WTC11 (cell line): ENCODE measurements around the gene SLC47A1. TPM values are rescaled to one million over a fixed set of nuclear protein-coding genes. Genes with fewer than 3 reads are reported as not detected.

Source experiments
- ATAC-seq: fragments of 200-7000 bp; cut with Tn5 transposase; 2 replicates; pipeline ENCODE4 v1.10.0; 2021; ENCODE audit warnings: mild to moderate bottlenecking, moderate library complexity
- CTCF ChIA-PET: fragments of 300-600 bp; sonication (Branson Sonifier 250); formaldehyde crosslinking; loops from one replicate; lab custom pipeline; 2021; ENCODE audit warnings: antibody characterized with exemption; lab: Charles Lee
- POLR2A ChIA-PET: fragments of 350-600 bp; sonication (Branson Sonifier 250); formaldehyde crosslinking; loops from one replicate; lab custom pipeline; 2021; ENCODE audit warnings: antibody characterized with exemption; lab: Charles Lee
- DNase-seq: peaks from one replicate; pipeline ENCODE4 v3.0.0; 2021; ENCODE audit warnings: low spot score
- H3K27ac Mint-ChIP-seq: 2 replicates; pipeline ENCODE4 v1.8.0; 2021; ENCODE audit warnings: mixed read lengths
- H3K27me3 Mint-ChIP-seq: 2 replicates; pipeline ENCODE4 v1.8.0; 2021; ENCODE audit warnings: low read depth, mild to moderate bottlenecking, moderate library complexity, mixed read lengths
- H3K36me3 Mint-ChIP-seq: 2 replicates; pipeline ENCODE4 v1.8.0; 2021; ENCODE audit warnings: mixed read lengths
- H3K4me1 Mint-ChIP-seq: 2 replicates; pipeline ENCODE4 v1.8.0; 2022; ENCODE audit warnings: mixed read lengths
- H3K4me3 Mint-ChIP-seq: 2 replicates; pipeline ENCODE4 v1.8.0; 2021; ENCODE audit warnings: mild to moderate bottlenecking, moderate library complexity, mixed read lengths
- H3K9me3 Mint-ChIP-seq: 2 replicates; pipeline ENCODE4 v1.8.0; 2021; ENCODE audit warnings: mixed read lengths
- ARID4B ChIP-seq: sonication (generic); formaldehyde crosslinking; IDR thresholded peaks from 2 replicates; pipeline ENCODE4 v1.8.0; 2023; ENCODE audit warnings: missing genetic modification reagents, mild to moderate bottlenecking, borderline replicate concordance
- CBFB ChIP-seq: sonication (generic); formaldehyde crosslinking; IDR thresholded peaks from 2 replicates; pipeline ENCODE4 v1.8.1; 2022; ENCODE audit warnings: mild to moderate bottlenecking, low read depth, missing genetic modification reagents
- FOXP1 ChIP-seq: sonication (generic); formaldehyde crosslinking; IDR thresholded peaks from 2 replicates; pipeline ENCODE4 v1.8.0; 2022; ENCODE audit warnings: missing genetic modification reagents, mild to moderate bottlenecking, moderate library complexity, borderline replicate concordance
- FOXP4 ChIP-seq: sonication (generic); formaldehyde crosslinking; IDR thresholded peaks from 2 replicates; pipeline ENCODE4 v1.8.0; 2022; ENCODE audit warnings: mild to moderate bottlenecking, missing genetic modification reagents
- GRHL2 ChIP-seq: fragments of 250-450 bp; sonication (Bioruptor Pico); IDR thresholded peaks from 2 replicates; pipeline ENCODE4 v1.8.0; 2022; ENCODE audit warnings: mild to moderate bottlenecking, moderate library complexity; ENCODE audit not compliant: insufficient replicate concordance, severe bottlenecking
- NR1H2 ChIP-seq: sonication (generic); formaldehyde crosslinking; IDR thresholded peaks from 2 replicates; pipeline ENCODE4 v1.9.0; 2021; ENCODE audit warnings: mild to moderate bottlenecking, moderate library complexity, missing genetic modification reagents
- OVOL2 ChIP-seq: fragments of 250-450 bp; sonication (Bioruptor Pico); IDR thresholded peaks from 2 replicates; pipeline ENCODE4 v1.9.0; 2021; ENCODE audit warnings: mild to moderate bottlenecking, borderline replicate concordance
- RELA ChIP-seq: sonication (generic); formaldehyde crosslinking; IDR thresholded peaks from 2 replicates; pipeline ENCODE4 v1.8.1; 2022; ENCODE audit warnings: missing genetic modification reagents, mild to moderate bottlenecking, borderline replicate concordance
- ZNF263 ChIP-seq: sonication (generic); formaldehyde crosslinking; IDR thresholded peaks from 2 replicates; pipeline ENCODE4 v1.8.1; 2022; ENCODE audit warnings: low read depth, mild to moderate bottlenecking, moderate library complexity, missing genetic modification reagents
- ZNF396 ChIP-seq: fragments of 250-450 bp; sonication (Bioruptor Pico); IDR thresholded peaks from 2 replicates; pipeline ENCODE4 v1.8.0; 2021; ENCODE audit warnings: mild to moderate bottlenecking, moderate library complexity, borderline replicate concordance
- ZNF532 ChIP-seq: fragments of 250-450 bp; sonication (Bioruptor Pico); IDR thresholded peaks from 2 replicates; pipeline ENCODE4 v1.9.0; 2021; ENCODE audit warnings: mild to moderate bottlenecking, borderline replicate concordance
- total RNA-seq: library from RNA; stranded (reverse); gene quantifications from 3 replicates; pipeline ENCODE4 v1.2.3, GENCODE V29; 2021
- TF ChIP-seq, protein P1 (sequence below): fragments of 200-600 bp; IDR thresholded peaks from 2 replicates; pipeline ENCODE4 v1.8.0; 2022; ENCODE audit warnings: antibody characterized with exemption
- TF ChIP-seq, protein P2 (sequence below): sonication (generic); formaldehyde crosslinking; IDR thresholded peaks from 2 replicates; pipeline ENCODE4 v1.8.1; 2023; ENCODE audit warnings: mild to moderate bottlenecking, moderate library complexity, missing genetic modification reagents
- TF ChIP-seq, protein P3 (sequence below): sonication (generic); formaldehyde crosslinking; IDR thresholded peaks from 2 replicates; pipeline ENCODE4 v1.8.0; 2022; ENCODE audit warnings: mild to moderate bottlenecking, missing genetic modification reagents
- TF ChIP-seq, protein P4 (sequence below): fragments of 250-450 bp; sonication (Bioruptor Pico); IDR thresholded peaks from 2 replicates; pipeline ENCODE4 v1.9.0; 2021; ENCODE audit warnings: mild to moderate bottlenecking
- TF ChIP-seq, protein P5 (sequence below): fragments of 250-450 bp; sonication (Bioruptor Pico); conservative IDR thresholded peaks from 2 replicates; pipeline ENCODE4 v1.9.0; 2021; ENCODE audit warnings: mild to moderate bottlenecking
- TF ChIP-seq, protein P6 (sequence below): sonication (generic); formaldehyde crosslinking; conservative IDR thresholded peaks from 2 replicates; pipeline ENCODE4 v1.8.1; 2022; ENCODE audit warnings: mild to moderate bottlenecking, missing genetic modification reagents
- TF ChIP-seq, protein P7 (sequence below): sonication (generic); formaldehyde crosslinking; IDR thresholded peaks from 2 replicates; pipeline ENCODE4 v1.8.1; 2023; ENCODE audit warnings: mild to moderate bottlenecking, missing genetic modification reagents, moderate library complexity

Gene SLC47A1
- total RNA-seq, 1 experiment from 2014 or later = 2.5 TPM

GRCh38 chr17:19553036-19553435, 19.4 kb downstream of the SLC47A1 start:
- DNase-seq = no peak
- CTCF ChIA-PET = interaction anchor here (0.8 kb wide), 1 partner anchor 192 kb away, joined by 3 read pairs; no protein-coding TSS in a partner anchor
- no peak for TF ChIP-seq ZNF396
- no peak for TF ChIP-seq GRHL2 (CRISPR knock-in tag)
- TF ChIP-seq, protein P1, sequence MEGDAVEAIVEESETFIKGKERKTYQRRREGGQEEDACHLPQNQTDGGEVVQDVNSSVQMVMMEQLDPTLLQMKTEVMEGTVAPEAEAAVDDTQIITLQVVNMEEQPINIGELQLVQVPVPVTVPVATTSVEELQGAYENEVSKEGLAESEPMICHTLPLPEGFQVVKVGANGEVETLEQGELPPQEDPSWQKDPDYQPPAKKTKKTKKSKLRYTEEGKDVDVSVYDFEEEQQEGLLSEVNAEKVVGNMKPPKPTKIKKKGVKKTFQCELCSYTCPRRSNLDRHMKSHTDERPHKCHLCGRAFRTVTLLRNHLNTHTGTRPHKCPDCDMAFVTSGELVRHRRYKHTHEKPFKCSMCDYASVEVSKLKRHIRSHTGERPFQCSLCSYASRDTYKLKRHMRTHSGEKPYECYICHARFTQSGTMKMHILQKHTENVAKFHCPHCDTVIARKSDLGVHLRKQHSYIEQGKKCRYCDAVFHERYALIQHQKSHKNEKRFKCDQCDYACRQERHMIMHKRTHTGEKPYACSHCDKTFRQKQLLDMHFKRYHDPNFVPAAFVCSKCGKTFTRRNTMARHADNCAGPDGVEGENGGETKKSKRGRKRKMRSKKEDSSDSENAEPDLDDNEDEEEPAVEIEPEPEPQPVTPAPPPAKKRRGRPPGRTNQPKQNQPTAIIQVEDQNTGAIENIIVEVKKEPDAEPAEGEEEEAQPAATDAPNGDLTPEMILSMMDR = no peak
- TF ChIP-seq, protein P2, sequence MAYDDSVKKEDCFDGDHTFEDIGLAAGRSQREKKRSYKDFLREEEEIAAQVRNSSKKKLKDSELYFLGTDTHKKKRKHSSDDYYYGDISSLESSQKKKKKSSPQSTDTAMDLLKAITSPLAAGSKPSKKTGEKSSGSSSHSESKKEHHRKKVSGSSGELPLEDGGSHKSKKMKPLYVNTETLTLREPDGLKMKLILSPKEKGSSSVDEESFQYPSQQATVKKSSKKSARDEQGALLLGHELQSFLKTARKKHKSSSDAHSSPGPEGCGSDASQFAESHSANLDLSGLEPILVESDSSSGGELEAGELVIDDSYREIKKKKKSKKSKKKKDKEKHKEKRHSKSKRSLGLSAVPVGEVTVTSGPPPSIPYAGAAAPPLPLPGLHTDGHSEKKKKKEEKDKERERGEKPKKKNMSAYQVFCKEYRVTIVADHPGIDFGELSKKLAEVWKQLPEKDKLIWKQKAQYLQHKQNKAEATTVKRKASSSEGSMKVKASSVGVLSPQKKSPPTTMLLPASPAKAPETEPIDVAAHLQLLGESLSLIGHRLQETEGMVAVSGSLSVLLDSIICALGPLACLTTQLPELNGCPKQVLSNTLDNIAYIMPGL (CRISPR knock-in tag) = no peak
- TF ChIP-seq, protein P3, sequence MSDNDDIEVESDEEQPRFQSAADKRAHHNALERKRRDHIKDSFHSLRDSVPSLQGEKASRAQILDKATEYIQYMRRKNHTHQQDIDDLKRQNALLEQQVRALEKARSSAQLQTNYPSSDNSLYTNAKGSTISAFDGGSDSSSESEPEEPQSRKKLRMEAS (CRISPR knock-in tag) = no peak
- no peak for TF ChIP-seq NR1H2 (CRISPR knock-in tag)
- no peak for TF ChIP-seq FOXP1 (CRISPR knock-in tag)
- TF ChIP-seq ZNF532 = no peak
- TF ChIP-seq, protein P4, sequence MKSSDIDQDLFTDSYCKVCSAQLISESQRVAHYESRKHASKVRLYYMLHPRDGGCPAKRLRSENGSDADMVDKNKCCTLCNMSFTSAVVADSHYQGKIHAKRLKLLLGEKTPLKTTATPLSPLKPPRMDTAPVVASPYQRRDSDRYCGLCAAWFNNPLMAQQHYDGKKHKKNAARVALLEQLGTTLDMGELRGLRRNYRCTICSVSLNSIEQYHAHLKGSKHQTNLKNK (CRISPR knock-in tag) = no peak
- no peak for TF ChIP-seq ZNF263
- TF ChIP-seq OVOL2 (CRISPR knock-in tag) = no peak
- TF ChIP-seq, protein P5, sequence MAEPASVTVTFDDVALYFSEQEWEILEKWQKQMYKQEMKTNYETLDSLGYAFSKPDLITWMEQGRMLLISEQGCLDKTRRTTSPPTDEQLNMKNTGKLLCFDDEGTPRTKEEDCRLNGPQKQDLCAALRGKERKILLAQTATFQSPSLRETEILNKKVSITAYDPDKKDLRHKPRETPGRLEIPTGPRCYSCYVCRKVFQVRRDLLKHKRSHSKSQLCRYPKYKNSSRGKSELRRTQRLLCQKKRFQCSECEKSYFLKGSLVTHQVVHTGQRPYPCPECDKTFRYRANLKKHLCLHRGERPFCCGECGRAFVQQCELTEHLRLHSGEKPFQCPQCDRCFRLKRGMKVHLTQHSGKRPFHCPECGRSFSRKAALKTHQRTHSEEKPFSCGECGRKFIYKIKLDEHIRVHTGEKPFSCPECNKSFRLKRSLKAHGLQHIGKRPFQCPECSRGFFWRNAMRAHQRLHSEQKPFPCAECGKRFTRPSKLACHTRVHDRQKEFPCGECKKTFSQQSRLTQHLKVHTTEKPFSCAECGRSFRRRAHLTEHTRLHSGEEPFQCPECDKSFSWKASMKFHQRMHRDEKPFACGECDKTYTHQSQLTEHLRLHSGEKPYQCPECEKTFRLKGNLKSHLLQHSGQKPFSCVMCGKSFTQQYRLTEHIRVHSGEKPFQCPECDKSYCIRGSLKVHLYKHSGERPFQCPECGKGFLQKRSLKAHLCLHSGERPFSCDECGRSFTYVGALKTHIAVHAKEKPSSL = no peak
- no peak for TF ChIP-seq CBFB
- TF ChIP-seq RELA (CRISPR knock-in tag) = no peak
- TF ChIP-seq, protein P6, sequence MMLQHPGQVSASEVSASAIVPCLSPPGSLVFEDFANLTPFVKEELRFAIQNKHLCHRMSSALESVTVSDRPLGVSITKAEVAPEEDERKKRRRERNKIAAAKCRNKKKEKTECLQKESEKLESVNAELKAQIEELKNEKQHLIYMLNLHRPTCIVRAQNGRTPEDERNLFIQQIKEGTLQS = no peak
- TF ChIP-seq, protein P7, sequence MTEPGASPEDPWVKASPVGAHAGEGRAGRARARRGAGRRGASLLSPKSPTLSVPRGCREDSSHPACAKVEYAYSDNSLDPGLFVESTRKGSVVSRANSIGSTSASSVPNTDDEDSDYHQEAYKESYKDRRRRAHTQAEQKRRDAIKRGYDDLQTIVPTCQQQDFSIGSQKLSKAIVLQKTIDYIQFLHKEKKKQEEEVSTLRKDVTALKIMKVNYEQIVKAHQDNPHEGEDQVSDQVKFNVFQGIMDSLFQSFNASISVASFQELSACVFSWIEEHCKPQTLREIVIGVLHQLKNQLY (CRISPR knock-in tag) = no peak
- TF ChIP-seq FOXP4 = no peak
- no peak for TF ChIP-seq ARID4B

More at GRCh38 chr17:19553036-19553435, 19.4 kb downstream of the SLC47A1 start:
- H3K4me3 Mint-ChIP-seq = no peak overlapping the region
- peaks cover 24% of the 10 kb centered on the region for H3K4me1 Mint-ChIP-seq
- H3K9me3 Mint-ChIP-seq = peaks cover 16% of the 10 kb centered on the region
- no peak overlapping the region for H3K27ac Mint-ChIP-seq
- ATAC-seq = no peak
- H3K36me3 Mint-ChIP-seq = peaks cover 9% of the 10 kb centered on the region
- H3K27me3 Mint-ChIP-seq = no peaks in the 10 kb centered on the region; the same call in 1 of the 2 replicates
- POLR2A ChIA-PET = no interaction called here
